H7 (cell line): Measurements from ENCODE around the gene PIGU. TPM values are rescaled to one million over a fixed set of nuclear protein-coding genes. Genes with fewer than 3 reads are reported as not detected.

Source experiments
- DNase-seq: peaks from one replicate; pipeline ENCODE4 v3.0.0; 2012
- H3K27me3 ChIP-seq: 2 replicates; pipeline ENCODE4 v1.6.0; 2011; ENCODE audit warnings: mild to moderate bottlenecking, low read length; ENCODE audit not compliant: control insufficient read depth, insufficient read depth
- H3K36me3 ChIP-seq: replicated peaks from 2 replicates; pipeline ENCODE4 v1.5.1; 2011; ENCODE audit warnings: low read length; ENCODE audit not compliant: control insufficient read depth, insufficient read depth
- H3K4me3 ChIP-seq: 2 replicates; pipeline ENCODE4 v1.5.1; 2011; ENCODE audit warnings: low read depth, mild to moderate bottlenecking, control low read depth, low read length, moderate library complexity; ENCODE audit not compliant: insufficient read depth
- total RNA-seq: library from RNA; depleted of rRNA; stranded (reverse); fragments of >200 nt; shearing (Covaris generic); gene quantifications from 2 replicates; pipeline ENCODE4 v1.2.3, GENCODE V29; 2014

PIGU gene
- total RNA-seq, 1 experiment from 2014 or later, result 28.6 TPM

DNA sequence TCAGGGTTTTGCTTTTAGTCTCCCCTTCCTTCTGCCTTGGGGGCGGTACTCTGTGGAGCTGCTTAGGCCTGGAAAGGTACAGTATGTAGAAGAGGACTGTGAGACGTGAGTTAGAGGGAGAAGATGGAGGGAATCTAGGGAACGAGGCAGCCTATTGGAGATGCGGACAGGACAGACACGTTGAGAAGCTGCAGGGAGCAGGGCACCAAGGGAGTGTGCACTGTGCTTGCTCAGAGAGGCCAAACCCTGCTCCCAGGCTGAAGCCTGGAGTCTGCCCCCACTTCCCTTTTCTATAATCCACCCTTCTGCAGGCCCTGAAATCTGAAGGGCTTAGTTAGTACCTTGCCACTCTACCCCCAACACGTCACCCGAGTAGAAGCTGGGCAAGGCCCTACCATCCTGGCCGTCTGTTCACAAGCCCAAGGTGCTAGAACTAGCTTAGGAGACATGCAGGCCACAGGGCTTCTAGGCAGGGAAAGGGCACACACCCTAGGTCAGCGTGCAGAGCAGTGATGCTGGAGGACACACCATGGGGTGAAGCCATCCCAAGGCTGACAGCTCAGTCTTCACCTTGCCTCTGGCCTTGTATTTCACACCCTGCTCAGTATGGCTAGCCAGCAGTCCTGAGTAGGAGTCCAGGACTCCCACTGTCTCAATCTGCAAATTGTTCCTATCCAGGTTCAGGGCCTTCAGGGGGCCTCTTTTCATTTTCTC is 34.1 kb upstream of the PIGU start:
- Histone ChIP-seq H3K4me3 (no peak overlapping the region), H3K27me3 (peaks cover 18% of the 10 kb centered on the region), H3K36me3 (no peaks in the 10 kb centered on the region)
- no peak for DNase-seq

- no peak overlapping the region; the same call in 1 of the 2 replicates for H3K4me3 ChIP-seq
- H3K27me3 ChIP-seq, result peaks cover 18% of the 10 kb centered on the region
- H3K36me3 ChIP-seq, result no peaks in the 10 kb centered on the region
- DNase-seq, result no peak
Measured at GRCh38 chr20:34710568-34710839, 33.6 kb upstream of the PIGU start.

- H3K36me3 ChIP-seq, result no peaks in the 10 kb centered on the region
- peaks cover 18% of the 10 kb centered on the region for H3K27me3 ChIP-seq
- DNase-seq, result peak; percentile 93
- peak overlapping the region; percentile 75 for H3K4me3 ChIP-seq
Measured at GRCh38 chr20:34709831-34710567, 33.1 kb upstream of the PIGU start.

DNA sequence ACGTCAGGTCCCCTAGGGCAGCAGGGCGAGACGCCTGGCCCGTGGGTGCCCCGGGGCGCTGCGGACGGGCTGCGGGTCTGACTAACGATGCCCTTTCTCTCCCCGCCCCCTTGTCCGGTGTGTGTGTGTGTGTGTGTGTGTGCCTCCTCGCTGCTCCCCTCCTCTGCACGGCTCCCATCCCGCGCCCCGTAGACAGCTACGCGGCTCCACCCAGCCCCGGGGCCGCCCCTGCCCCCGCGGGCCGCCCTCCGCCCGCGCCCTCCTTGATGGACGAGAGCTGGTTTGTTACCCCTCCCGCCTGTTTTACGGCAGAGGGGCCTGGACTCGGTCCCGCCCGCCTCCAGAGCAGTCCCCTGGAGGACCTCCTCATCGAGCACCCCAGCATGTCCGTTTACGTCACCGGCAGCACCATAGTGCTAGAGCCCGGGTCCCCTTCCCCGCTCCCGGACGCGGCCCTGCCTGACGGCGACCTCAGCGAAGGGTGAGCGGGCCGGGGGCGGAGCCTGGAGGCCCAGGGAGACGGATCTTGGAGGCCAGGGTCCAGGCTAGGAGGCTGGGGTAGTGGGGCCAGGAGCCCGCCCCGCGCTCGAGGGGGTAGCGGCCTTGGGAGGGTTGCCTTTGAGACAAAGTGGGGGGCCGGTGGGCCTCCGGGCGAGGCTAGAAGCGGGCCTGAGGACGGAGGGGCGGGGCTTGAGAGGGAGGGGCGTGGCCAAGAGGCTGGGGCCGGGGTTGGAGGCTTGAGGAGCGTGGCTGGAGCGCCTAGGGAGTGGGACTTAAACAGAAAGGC is 32.3 kb upstream of the PIGU start:
- peak overlapping the region; percentile 75 for H3K4me3 ChIP-seq
- peaks cover 18% of the 10 kb centered on the region for H3K27me3 ChIP-seq
- no peaks in the 10 kb centered on the region for H3K36me3 ChIP-seq
- peak; percentile 97 for DNase-seq

DNA sequence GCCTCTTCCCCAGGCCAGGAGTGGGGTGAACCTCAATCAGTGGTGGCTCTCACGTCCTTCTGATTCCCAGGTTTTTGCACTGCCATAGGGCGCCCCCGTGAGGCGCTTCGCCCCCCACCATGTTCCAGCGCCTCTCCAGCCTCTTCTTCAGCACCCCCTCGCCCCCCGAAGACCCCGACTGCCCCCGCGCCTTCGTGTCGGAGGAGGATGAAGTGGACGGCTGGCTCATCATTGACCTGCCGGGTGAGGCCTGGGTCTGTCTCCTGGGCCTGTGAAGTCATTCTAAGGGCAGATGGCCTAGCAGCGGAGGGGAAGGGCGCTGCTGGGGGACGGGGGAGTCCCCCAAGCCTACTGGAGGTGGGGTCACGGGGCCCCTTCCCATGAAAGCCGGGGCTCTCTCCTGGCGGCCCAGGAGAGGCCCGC is 31.7 kb upstream of the PIGU start:
- DNase-seq, result peak; percentile 84
- Histone ChIP-seq H3K27me3 (peaks cover 19% of the 10 kb centered on the region), H3K4me3 (peak overlapping the region; percentile 75), H3K36me3 (no peaks in the 10 kb centered on the region)

DNA sequence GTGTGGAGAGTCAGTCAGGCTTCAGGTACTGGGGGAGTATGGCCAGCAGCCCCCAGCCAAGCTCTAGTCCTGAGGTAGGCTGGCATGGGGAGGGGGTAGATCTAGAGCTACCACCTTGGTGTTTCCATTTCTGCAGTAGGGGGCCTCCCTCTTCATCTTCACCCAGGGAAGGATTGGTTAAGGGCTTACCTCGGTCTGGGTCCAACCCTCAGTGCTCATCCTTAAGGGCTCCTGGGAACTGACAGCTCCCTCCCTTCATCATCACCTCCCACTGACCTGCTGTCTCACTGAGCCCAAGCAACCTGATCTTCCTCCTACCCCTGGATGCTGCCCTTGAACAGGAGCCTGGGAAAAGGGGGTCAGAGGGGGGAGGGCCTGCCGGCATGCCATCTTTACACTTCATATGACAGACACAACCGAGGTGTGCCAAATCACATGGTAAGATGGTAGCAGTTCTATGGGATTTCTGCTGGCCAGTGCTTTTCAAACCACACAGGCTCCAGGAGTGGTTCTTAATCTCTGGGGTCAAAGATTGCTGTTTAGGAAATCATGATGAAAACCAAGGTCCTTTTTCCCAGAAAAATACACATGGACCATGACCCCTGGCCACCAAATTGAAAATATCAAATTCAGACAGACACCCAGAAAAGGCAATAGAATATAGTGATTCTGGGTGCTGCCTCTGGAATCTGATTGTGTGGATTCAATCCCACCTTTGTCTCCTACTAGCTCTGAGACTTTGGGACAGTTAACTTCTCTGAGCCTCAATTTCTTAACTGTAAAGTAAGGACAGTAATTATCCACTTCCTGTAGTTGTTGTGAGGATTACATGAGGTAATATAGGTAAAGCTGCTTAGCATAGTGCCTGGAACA is 30.3 kb upstream of the PIGU start:
- DNase-seq, result no peak
- Histone ChIP-seq H3K4me3 (no peak overlapping the region), H3K27me3 (peaks cover 29% of the 10 kb centered on the region), H3K36me3 (no peaks in the 10 kb centered on the region)

DNA sequence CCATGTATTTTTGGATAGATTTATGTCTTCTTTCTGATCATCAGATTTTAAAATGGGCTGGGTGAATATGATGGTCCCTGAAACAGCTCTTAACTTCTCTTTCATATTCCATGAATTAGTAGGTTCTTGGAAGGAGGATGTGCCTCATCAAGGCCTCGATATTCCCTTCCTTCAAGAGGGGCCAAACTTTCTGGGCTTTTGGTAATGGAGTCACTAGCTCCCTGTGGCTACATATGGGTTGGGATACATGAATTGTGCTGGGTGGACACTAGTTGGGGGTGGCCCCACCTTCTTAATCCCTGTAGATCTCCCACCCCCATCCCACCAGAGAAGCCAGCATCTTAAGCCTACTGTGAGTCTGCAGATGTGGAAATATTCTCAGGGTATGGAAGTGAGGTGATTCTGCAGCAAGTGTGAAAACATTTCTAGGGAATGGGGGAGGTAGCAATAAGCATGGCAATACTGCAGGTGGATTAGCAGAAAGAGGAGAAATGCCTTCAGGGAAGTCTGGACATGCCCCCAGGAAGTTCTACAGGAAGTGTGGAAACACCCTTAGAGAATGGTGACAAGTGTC is 29.5 kb upstream of the PIGU start:
- Histone ChIP-seq H3K4me3 (no peak overlapping the region), H3K36me3 (no peaks in the 10 kb centered on the region), H3K27me3 (peaks cover 28% of the 10 kb centered on the region)
- DNase-seq, result no peak

DNA sequence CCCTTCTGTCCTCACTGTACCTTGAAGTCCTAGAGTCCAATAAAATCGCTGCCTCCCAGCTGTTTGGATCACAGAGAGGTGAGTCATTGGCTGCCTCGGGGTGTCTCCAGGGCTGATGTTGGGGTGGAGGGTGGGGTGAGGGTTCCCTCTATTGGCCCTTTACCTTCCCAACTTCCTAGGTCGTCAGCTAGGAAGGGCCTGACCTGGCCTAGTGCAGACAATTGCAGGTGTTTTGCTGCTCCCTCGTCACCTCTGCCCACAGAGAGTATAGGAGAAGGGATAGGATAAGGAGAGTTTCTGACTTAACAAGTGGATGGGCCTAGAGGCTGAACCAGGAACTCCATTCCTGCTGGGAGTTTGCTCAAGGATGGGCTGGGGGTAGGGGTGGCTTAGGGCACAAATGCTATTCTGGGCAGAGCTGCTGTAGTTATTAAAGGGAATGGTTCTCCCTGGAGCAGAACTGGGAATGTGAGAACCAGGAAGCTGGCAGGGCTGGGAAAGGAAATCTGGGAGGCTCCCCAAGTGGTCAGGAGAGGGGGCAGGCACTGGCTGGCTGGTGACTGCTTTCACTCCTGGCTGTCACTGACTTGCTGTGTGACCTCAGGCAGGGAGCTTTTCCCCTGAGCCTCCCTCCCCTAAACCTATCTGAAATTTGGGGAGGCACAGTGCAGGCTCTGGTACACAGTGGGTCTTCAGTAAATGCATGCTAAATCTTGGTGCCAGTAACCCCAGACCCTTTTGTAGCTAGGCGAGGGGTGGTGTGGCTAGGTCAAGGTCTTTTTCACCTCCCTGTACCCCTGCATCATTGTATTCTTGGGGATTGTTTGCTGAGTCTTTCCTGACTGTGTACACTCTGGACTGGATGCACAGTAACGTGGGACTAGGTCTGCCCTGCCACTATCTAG is 28.8 kb upstream of the PIGU start:
- Histone ChIP-seq H3K4me3 (no peak overlapping the region), H3K27me3 (peaks cover 21% of the 10 kb centered on the region), H3K36me3 (no peaks in the 10 kb centered on the region)
- peak; percentile 48 for DNase-seq

DNA sequence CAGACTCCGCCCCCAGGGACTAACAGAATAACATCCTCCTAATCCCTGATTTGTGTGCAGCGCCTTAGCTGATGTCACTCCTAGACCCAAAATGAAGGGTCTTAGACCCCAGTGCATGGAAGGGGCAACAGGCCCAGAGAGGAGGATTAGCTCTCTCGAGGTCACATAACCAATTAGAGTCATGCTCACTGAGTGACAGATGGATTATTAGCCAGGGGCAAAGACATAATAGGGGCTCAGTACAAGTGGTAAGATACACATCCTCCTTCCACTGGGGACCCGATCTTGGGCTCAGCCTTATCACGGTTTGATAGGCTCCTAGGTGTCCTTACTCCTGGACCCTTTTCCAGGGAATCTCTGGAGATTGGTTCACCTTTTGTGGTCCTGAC is 28.1 kb upstream of the PIGU start:
- peak overlapping the region; percentile 90 for H3K4me3 ChIP-seq
- no peaks in the 10 kb centered on the region for H3K36me3 ChIP-seq
- H3K27me3 ChIP-seq, result peaks cover 14% of the 10 kb centered on the region
- DNase-seq, result no peak

- Histone ChIP-seq H3K27me3 (peaks cover 12% of the 10 kb centered on the region), H3K4me3 (peak within 1 kb of the TSS; percentile 90), H3K36me3 (no peaks in the 10 kb centered on the region)
- peak; percentile 98 for DNase-seq
Measured at GRCh38 chr20:34704177-34705007, 27.5 kb upstream of the PIGU start, which contains the start of gene TP53INP2. Gene TP53INP2 (plus strand): TSS chr20:34704344. CDS start chr20:34708740, 4,396 bp downstream.

- H3K36me3 ChIP-seq, result no peaks in the 10 kb centered on the region
- H3K27me3 ChIP-seq, result peaks cover 12% of the 10 kb centered on the region
- DNase-seq, result no peak
- H3K4me3 ChIP-seq, result peak overlapping the region; percentile 90
Measured at GRCh38 chr20:34703424-34704176, 26.7 kb upstream of the PIGU start.

- H3K4me3 ChIP-seq, result no peak overlapping the region
- peaks cover 12% of the 10 kb centered on the region for H3K27me3 ChIP-seq
- no peaks in the 10 kb centered on the region for H3K36me3 ChIP-seq
- no peak for DNase-seq
Measured at GRCh38 chr20:34703061-34703423, 26.1 kb upstream of the PIGU start.
